ENCODE data around the gene PVALEF.

Gene PVALEF

DNA sequence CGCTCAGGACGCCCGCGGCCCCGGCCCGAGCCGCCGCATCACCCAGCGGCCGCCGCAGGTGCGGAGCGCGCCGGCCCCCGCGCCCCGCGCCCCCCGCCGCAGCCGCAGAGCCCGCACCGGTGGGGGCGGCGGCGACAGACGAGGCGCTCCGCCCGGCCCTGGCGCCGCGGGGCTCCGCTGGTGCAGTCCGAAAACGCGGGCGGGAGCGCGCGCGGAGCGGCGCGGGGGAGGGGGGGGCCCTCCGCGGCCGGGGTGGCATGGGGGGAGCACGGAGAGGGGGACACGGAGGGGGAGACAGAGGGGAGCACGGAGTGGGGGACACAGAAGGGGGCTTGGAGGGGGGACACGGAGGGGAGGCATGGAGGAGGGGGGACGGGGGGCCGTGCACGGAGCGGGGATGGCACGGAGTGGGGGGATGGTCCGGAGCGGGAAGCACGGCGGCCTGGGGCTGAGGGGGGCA, 756 bp downstream of the PVALEF start, which contains the start of gene AATK:
TSS of gene AATK (minus strand) at position 189 of the 460 bp plus-strand sequence. CDS start 229 bp downstream, outside the sequence.
- TF ChIP-seq CTCF (IDR thresholded peaks at IDR 0.05; ENCODE audit: borderline replicate concordance, control extremely low read depth, extremely low read depth, insufficient read depth, missing control alignments): no peak
- no peak for DNase-seq (ENCODE audit: low spot score)
- in situ Hi-C loops (cut with MboI; ENCODE audit: low sequenced_read_pairs, unreplicated experiment): no loop called here

- no peak for TF ChIP-seq CTCF (IDR thresholded peaks at IDR 0.05; ENCODE audit: borderline replicate concordance, control extremely low read depth, extremely low read depth, insufficient read depth, missing control alignments)
- in situ Hi-C loops (cut with MboI; ENCODE audit: low sequenced_read_pairs, unreplicated experiment): no loop called here
- DNase-seq (ENCODE audit: low spot score): no peak
These were observed 1.9 kb downstream of the PVALEF start for GRCh38 chr17:81167194-81167524.

DNA sequence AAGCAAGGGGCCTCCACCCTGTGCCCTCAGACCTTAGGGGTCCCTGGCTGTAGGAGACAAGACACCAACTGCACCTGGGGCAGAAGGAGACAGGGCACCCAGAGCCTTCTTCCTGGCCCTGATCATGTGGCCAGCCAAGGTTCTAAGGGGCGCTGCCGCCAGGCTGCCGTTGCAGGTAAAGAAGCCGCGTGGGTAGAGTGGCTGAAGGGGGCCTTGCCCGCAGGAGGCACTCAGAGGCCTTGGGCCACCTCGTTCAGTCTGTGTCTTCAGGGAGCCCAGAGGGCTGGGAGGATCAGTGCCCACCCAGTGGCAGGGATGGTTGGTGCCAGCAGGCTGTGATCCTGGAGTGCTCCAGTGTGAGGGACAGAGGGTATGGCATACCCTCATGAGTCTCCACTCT, 2.3 kb downstream of the PVALEF start:
- TF ChIP-seq CTCF (IDR thresholded peaks at IDR 0.05; ENCODE audit: borderline replicate concordance, control extremely low read depth, extremely low read depth, insufficient read depth, missing control alignments): no peak
- in situ Hi-C loops (cut with MboI; ENCODE audit: low sequenced_read_pairs, unreplicated experiment): no loop called here

GRCh38 chr17:81169870-81170309, 4.6 kb downstream of the PVALEF start:
- in situ Hi-C loops (cut with MboI; ENCODE audit: low sequenced_read_pairs, unreplicated experiment): no loop called here
- DNase-seq (ENCODE audit: low spot score): no peak
- TF ChIP-seq CTCF (IDR thresholded peaks at IDR 0.05; ENCODE audit: borderline replicate concordance, control extremely low read depth, extremely low read depth, insufficient read depth, missing control alignments): no peak

More for the DNA sequence above, 2.3 kb downstream of the PVALEF start:
- no peak for DNase-seq (ENCODE audit: low spot score)

DNA sequence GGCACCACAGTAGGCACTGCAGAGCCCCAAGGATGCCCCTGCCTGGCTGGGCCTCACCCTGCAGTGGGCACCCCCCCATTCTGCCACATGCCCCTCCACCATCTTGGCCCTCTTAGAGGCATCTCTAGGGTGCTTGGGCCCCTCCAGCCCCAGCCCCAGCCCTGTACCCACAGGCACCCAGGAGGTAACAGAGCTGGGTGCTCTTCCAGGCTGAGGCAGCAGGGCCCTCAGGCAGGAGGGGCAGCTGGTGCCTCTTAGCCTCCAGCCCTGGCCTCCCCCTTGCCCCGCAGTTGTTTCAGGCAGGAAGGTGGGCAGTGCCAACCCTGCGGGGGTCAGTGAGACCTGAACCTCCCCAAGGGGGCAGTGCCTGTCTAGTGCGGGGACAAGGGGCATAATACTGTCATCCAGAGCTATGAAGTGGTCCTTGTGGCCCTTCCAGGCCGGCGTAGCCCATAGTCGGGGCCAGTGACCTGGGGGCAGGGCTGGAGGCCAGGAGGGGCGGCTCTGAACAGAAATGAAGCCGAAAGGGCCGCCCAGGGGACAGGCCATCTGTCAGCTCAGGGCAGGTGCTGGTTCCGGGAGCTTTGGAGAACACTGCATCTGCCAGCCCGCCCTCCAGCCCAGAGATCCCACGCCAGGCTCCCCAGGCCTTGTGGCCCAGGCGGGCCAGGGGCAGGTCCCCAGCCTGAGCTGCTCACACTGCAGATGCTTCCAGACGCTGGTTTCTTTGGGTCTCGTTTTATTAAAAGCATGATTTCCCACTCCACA, 5.6 kb downstream of the PVALEF start:
- no peak for TF ChIP-seq CTCF (IDR thresholded peaks at IDR 0.05; ENCODE audit: borderline replicate concordance, control extremely low read depth, extremely low read depth, insufficient read depth, missing control alignments)
- no peak for DNase-seq (ENCODE audit: low spot score)
- in situ Hi-C loops (cut with MboI; ENCODE audit: low sequenced_read_pairs, unreplicated experiment): no loop called here

GRCh38 chr17:81171941-81172340, 6.6 kb downstream of the PVALEF start:
- in situ Hi-C loops (cut with MboI; ENCODE audit: low sequenced_read_pairs, unreplicated experiment): no loop called here
- DNase-seq (ENCODE audit: low spot score): no peak
- TF ChIP-seq CTCF (IDR thresholded peaks at IDR 0.05; ENCODE audit: borderline replicate concordance, control extremely low read depth, extremely low read depth, insufficient read depth, missing control alignments): no peak
